HFFc6 (cell line): ENCODE results near the gene KIF26B. TPM values are rescaled to one million over a fixed set of nuclear protein-coding genes. Genes with fewer than 3 reads are reported as not detected.

Experiments
- DNase-seq: peaks from one replicate; pipeline ENCODE4 v3.0.0-alpha.2; 2018
- H3K27ac Mint-ChIP-seq: 2 replicates; pipeline ENCODE4 v1.8.0; 2020; ENCODE audit warnings: mild to moderate bottlenecking, mixed read lengths
- H3K27me3 Mint-ChIP-seq: 2 replicates; pipeline ENCODE4 v1.8.0; 2021; ENCODE audit warnings: mild to moderate bottlenecking, moderate library complexity, mixed read lengths; ENCODE audit not compliant: insufficient read depth
- H3K36me3 Mint-ChIP-seq: 2 replicates; pipeline ENCODE4 v1.8.0; 2021; ENCODE audit warnings: low read depth, mixed read lengths
- H3K4me1 Mint-ChIP-seq: 2 replicates; pipeline ENCODE4 v1.8.0; 2020; ENCODE audit warnings: low read depth, mixed read lengths
- H3K4me3 Mint-ChIP-seq: 2 replicates; pipeline ENCODE4 v1.8.0; 2020; ENCODE audit warnings: mild to moderate bottlenecking, moderate library complexity, mixed read lengths
- H3K9me3 Mint-ChIP-seq: 2 replicates; pipeline ENCODE4 v1.8.0; 2020; ENCODE audit warnings: mild to moderate bottlenecking, mixed read lengths
- total RNA-seq, 6 experiments: library from RNA; stranded (reverse); fragmentation: NEBNext Ultra II Directional; extraction: Animal tissue kit (Norgen Biotek cat#: 25700); gene quantifications; 2 replicates in 1 of 6; 3 replicates in 5 of 6; pipeline ENCODE4 v1.2.3, GENCODE V29; 2021
- TF ChIP-seq, protein P1 (sequence below): fragments of 200-600 bp; sonication (generic); IDR thresholded peaks from 2 replicates; pipeline ENCODE4 v1.5.0; 2021; ENCODE audit warnings: antibody characterized with exemption, mild to moderate bottlenecking

The KIF26B gene
- total RNA-seq, 6 experiments from 2014 or later: 4.6 to 7.5 (median 5.5) TPM

- peaks cover under 1% of the 10 kb centered on the region; the same call in 1 of the 2 replicates for H3K4me1 Mint-ChIP-seq
- H3K36me3 Mint-ChIP-seq: peaks cover 6% of the 10 kb centered on the region; the same call in 1 of the 2 replicates
- H3K27me3 Mint-ChIP-seq: no peaks in the 10 kb centered on the region
- no peak overlapping the region for H3K27ac Mint-ChIP-seq
- H3K9me3 Mint-ChIP-seq: no peaks in the 10 kb centered on the region
- DNase-seq: no peak
- no peak overlapping the region for H3K4me3 Mint-ChIP-seq
- TF ChIP-seq, protein P1, sequence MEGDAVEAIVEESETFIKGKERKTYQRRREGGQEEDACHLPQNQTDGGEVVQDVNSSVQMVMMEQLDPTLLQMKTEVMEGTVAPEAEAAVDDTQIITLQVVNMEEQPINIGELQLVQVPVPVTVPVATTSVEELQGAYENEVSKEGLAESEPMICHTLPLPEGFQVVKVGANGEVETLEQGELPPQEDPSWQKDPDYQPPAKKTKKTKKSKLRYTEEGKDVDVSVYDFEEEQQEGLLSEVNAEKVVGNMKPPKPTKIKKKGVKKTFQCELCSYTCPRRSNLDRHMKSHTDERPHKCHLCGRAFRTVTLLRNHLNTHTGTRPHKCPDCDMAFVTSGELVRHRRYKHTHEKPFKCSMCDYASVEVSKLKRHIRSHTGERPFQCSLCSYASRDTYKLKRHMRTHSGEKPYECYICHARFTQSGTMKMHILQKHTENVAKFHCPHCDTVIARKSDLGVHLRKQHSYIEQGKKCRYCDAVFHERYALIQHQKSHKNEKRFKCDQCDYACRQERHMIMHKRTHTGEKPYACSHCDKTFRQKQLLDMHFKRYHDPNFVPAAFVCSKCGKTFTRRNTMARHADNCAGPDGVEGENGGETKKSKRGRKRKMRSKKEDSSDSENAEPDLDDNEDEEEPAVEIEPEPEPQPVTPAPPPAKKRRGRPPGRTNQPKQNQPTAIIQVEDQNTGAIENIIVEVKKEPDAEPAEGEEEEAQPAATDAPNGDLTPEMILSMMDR: no peak
These were observed 389.5 kb downstream of the KIF26B start for GRCh38 chr1:245544236-245544635.

- Mint-ChIP-seq H3K9me3 (no peaks in the 10 kb centered on the region), H3K4me1 (no peaks in the 10 kb centered on the region), H3K36me3 (peaks cover 6% of the 10 kb centered on the region; the same call in 1 of the 2 replicates), H3K4me3 (no peak overlapping the region), H3K27ac (no peak overlapping the region), H3K27me3 (peaks cover 4% of the 10 kb centered on the region; the same call in 1 of the 2 replicates)
- TF ChIP-seq, protein P1: no peak
- DNase-seq: no peak
These were observed 392.1 kb downstream of the KIF26B start for GRCh38 chr1:245546875-245547274.

GRCh38 chr1:245549996-245550719, 395.4 kb downstream of the KIF26B start:
- DNase-seq: no peak
- Mint-ChIP-seq H3K4me1 (no peaks in the 10 kb centered on the region), H3K27ac (no peak overlapping the region), H3K4me3 (no peak overlapping the region), H3K36me3 (no peaks in the 10 kb centered on the region), H3K27me3 (peaks cover 9% of the 10 kb centered on the region; the same call in 1 of the 2 replicates), H3K9me3 (no peaks in the 10 kb centered on the region)
- TF ChIP-seq, protein P1: no peak

- H3K4me3 Mint-ChIP-seq: no peak overlapping the region
- peaks cover 9% of the 10 kb centered on the region; the same call in 1 of the 2 replicates for H3K27me3 Mint-ChIP-seq
- DNase-seq: no peak
- H3K4me1 Mint-ChIP-seq: no peaks in the 10 kb centered on the region
- TF ChIP-seq, protein P1: no peak
- no peaks in the 10 kb centered on the region for H3K36me3 Mint-ChIP-seq
- no peak overlapping the region for H3K27ac Mint-ChIP-seq
- H3K9me3 Mint-ChIP-seq: no peaks in the 10 kb centered on the region
These were observed 395.9 kb downstream of the KIF26B start for GRCh38 chr1:245550720-245551043.

DNA sequence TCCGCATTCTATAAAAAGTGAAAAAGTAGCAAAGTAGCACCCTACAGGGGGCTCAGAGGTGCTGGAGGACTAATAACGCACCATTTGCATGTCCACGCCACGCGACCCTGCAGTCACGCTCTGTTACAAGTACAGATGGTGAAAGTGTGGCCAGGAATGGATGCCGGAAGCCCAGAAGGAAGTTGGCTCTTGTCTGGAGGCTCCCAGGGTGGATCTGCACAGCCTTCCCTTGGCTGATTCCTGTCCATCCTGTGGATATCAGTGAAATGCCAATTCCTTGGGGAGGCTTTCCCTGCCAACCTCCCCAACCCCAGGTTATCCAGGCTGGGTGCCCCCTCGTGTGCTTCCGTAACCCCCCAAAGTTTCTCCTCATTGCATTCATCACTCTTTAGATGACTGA, 396.8 kb downstream of the KIF26B start:
- Mint-ChIP-seq H3K9me3 (no peaks in the 10 kb centered on the region), H3K27me3 (peaks cover 9% of the 10 kb centered on the region; the same call in 1 of the 2 replicates), H3K4me1 (no peaks in the 10 kb centered on the region), H3K4me3 (no peak overlapping the region), H3K27ac (no peak overlapping the region), H3K36me3 (no peaks in the 10 kb centered on the region)
- no peak for DNase-seq
- TF ChIP-seq, protein P1: no peak
